HEK293 (cell line): ENCODE data around the gene CIROP.

Experiments used
- CTCF ChIP-seq: fragments of 450-650 bp; formaldehyde crosslinking; IDR thresholded peaks from 2 replicates; pipeline ENCODE4 v1.5.1; 2016; ENCODE audit warnings: missing biosample characterization, missing genetic modification characterization
- MZF1 ChIP-seq: fragments of 450-650 bp; formaldehyde crosslinking; IDR thresholded peaks from 2 replicates; pipeline ENCODE4 v1.5.1; 2017; ENCODE audit warnings: missing biosample characterization, missing genetic modification characterization, borderline replicate concordance
- SP2 ChIP-seq: fragments of 450-650 bp; formaldehyde crosslinking; IDR thresholded peaks from 2 replicates; pipeline ENCODE4 v1.5.1; 2016; ENCODE audit warnings: missing biosample characterization, missing genetic modification characterization
- TCF7L2 ChIP-seq: IDR thresholded peaks from 2 replicates; pipeline ENCODE4 v1.6.1; 2011; ENCODE audit warnings: low read depth, mild to moderate bottlenecking, inconsistent platforms, low read length, moderate library complexity, borderline replicate concordance
- ZFP3 ChIP-seq: fragments of 450-650 bp; formaldehyde crosslinking; IDR thresholded peaks from 2 replicates; pipeline ENCODE4 v1.5.1; 2016; ENCODE audit warnings: low read depth, missing biosample characterization, missing genetic modification characterization
- ZNF133 ChIP-seq: fragments of 450-650 bp; formaldehyde crosslinking; IDR thresholded peaks from 2 replicates; pipeline ENCODE4 v1.5.1; 2016; ENCODE audit warnings: missing biosample characterization, missing genetic modification characterization
- ZNF175 ChIP-seq: fragments of 450-650 bp; formaldehyde crosslinking; IDR thresholded peaks from 2 replicates; pipeline ENCODE4 v1.5.1; 2016; ENCODE audit warnings: missing biosample characterization, missing genetic modification characterization
- ZNF335 ChIP-seq: fragments of 450-650 bp; formaldehyde crosslinking; conservative IDR thresholded peaks from 2 replicates; pipeline ENCODE4 v1.5.1; 2016; ENCODE audit warnings: missing biosample characterization, missing genetic modification characterization
- ZNF366 ChIP-seq: fragments of 450-650 bp; formaldehyde crosslinking; conservative IDR thresholded peaks from 2 replicates; pipeline ENCODE4 v1.5.1; 2016; ENCODE audit warnings: missing biosample characterization, missing genetic modification characterization
- ZNF37A ChIP-seq: fragments of 450-650 bp; IDR thresholded peaks from 2 replicates; pipeline ENCODE4 v1.5.1; 2018; ENCODE audit warnings: missing biosample characterization, missing genetic modification characterization
- TF ChIP-seq, protein P1 (sequence below): fragments of 450-650 bp; formaldehyde crosslinking; IDR thresholded peaks from 2 replicates; pipeline ENCODE4 v1.5.1; 2016; ENCODE audit warnings: missing biosample characterization, missing genetic modification characterization

DNA sequence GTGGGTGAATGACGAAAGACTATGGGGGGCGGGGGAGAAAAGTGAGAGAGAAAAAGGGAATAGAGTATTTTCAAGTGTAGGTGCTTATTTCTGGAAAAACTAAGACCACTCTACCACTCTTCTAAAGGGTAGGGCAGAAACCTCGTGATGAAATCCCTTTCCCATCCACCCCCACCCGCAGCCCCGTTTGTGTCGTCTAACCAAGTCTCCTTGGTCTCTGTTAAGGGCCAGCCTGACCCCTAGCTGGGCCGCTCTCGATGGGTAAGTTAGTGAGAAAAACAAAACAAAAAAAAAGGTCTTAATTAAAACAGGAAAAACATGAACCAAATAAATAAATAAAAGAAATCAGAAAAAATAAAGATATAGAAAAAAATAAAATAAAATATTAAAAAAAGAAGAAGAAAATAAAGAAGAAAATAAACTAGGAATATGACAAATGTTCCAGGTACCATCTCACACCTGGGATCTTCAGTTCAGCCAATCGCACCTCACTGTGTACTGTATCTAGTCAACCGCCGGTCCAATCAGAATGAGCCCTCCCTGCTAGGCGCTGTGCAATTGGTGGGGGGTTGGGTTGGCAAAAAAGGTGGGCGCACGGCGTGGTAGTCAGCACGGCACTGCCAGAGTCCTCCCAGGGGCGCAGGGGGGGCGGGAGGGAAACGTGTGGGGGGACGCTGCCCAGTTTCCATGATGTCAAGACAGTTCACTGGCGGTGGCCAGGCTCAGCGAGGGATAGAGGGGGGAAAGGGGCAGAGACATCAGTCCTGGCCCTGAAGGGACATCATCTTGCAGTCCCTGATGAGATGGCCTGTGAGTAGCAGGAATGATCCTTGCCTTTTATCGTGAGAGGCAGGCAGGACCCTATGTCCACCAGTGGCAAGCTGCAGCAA is 37.7 kb downstream of the CIROP start:
- TF ChIP-seq ZNF37A (no peak), ZFP3 (tag by site-specific recombination) (no peak), CTCF (tag by site-specific recombination) (no peak), TCF7L2 (no peak), SP2 (tag by site-specific recombination) (no peak), ZNF133 (no peak), ZNF366 (no peak), ZNF335 (tag by site-specific recombination) (no peak), MZF1 (tag by site-specific recombination) (no peak), ZNF175 (tag by site-specific recombination) (no peak)
- TF ChIP-seq, protein P1, sequence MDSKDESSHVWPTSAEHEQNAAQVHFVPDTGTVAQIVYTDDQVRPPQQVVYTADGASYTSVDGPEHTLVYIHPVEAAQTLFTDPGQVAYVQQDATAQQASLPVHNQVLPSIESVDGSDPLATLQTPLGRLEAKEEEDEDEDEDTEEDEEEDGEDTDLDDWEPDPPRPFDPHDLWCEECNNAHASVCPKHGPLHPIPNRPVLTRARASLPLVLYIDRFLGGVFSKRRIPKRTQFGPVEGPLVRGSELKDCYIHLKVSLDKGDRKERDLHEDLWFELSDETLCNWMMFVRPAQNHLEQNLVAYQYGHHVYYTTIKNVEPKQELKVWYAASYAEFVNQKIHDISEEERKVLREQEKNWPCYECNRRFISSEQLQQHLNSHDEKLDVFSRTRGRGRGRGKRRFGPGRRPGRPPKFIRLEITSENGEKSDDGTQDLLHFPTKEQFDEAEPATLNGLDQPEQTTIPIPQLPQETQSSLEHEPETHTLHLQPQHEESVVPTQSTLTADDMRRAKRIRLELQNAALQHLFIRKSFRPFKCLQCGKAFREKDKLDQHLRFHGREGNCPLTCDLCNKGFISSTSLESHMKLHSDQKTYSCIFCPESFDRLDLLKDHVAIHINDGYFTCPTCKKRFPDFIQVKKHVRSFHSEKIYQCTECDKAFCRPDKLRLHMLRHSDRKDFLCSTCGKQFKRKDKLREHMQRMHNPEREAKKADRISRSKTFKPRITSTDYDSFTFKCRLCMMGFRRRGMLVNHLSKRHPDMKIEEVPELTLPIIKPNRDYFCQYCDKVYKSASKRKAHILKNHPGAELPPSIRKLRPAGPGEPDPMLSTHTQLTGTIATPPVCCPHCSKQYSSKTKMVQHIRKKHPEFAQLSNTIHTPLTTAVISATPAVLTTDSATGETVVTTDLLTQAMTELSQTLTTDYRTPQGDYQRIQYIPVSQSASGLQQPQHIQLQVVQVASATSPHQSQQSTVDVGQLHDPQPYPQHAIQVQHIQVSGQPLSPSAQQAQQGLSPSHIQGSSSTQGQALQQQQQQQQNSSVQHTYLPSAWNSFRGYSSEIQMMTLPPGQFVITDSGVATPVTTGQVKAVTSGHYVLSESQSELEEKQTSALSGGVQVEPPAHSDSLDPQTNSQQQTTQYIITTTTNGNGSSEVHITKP (tag by site-specific recombination): no peak
